LNCAP (cell line): Measurements from ENCODE around the gene TNFAIP8L2.

Experiments
- CTCF ChIP-seq: fragments of 450-650 bp; IDR thresholded peaks from 2 replicates; pipeline ENCODE4 v1.5.1; 2017; ENCODE audit warnings: mild to moderate bottlenecking

Gene TNFAIP8L2

DNA sequence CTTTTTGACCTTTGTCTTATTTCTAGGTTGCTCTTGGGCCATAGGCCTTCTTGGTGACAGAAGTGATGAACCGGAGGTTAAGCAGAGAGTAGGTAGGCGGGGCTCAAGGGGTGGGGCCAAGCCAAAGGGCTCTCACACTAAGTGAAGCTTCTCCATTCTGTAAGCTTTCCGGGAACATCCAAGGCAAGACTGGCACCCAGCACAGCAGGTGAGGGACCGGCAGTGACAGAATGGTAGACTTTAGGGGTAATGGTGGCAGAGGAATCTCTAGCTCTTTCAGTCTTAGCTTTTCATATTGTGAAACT is at the start of gene TNFAIP8L2:
Gene TNFAIP8L2 (plus strand): TSS at position 135 of the 305 bp plus-strand sequence. CDS start 2,049 bp downstream, outside the sequence.
- no peak for TF ChIP-seq CTCF

- no peak for TF ChIP-seq CTCF
Measured at GRCh38 chr1:151106894-151107293, 49.6 kb upstream of the TNFAIP8L2 start.

GRCh38 chr1:151108331-151108730 is 48.1 kb upstream of the TNFAIP8L2 start:
- TF ChIP-seq CTCF, result no peak

DNA sequence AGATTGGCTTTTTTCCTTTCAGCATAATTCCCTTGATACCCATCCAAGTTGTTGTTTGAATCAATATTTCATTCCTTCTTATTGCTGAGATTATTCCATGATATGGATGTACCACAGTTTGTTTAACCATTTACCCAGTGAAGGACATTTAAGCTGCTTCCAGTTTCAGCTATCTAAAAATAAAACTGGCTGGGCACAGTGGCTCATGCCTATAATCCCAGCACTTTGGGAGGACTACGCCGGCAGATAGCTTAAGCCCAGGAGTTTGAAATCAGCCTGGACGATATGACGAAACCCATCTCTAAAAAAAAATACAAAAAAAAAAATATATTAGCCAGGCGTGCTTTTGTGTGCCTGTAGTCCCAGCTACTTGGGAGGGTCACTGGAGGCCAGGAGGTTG is 42.6 kb upstream of the TNFAIP8L2 start:
- no peak for TF ChIP-seq CTCF

DNA sequence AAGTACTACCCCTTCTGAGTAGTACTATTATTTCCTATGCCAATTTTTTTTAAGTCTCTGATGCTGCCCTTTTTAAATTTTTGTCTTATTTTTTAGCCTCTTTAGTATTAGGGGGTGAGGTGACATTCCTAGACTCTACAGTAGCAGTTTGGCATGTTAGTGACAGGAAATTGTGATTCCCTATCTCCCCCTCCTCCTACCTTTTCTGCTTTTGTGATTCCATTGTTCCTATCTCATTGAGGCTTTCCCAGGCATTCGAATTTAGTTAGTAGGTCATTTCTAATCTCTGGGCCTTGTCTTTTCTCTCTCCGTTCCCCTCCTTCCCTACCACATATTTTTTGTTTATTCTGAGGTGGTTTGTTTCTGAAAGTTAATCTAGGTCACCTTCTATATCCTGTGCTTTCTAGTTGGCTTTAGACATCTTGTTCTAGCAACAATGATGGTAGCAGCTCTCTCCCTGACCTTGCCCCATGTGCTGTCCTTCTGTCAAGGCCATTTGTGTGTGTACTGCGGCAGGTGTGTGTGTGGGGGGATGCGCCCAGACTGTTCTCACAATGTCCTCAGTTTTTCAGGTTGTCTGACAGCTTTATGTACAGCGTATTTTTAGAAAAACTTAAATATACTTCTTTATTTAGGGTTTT is 31.6 kb upstream of the TNFAIP8L2 start:
- no peak for TF ChIP-seq CTCF

GRCh38 chr1:151128800-151129199 is 27.6 kb upstream of the TNFAIP8L2 start:
- TF ChIP-seq CTCF, result no peak

DNA sequence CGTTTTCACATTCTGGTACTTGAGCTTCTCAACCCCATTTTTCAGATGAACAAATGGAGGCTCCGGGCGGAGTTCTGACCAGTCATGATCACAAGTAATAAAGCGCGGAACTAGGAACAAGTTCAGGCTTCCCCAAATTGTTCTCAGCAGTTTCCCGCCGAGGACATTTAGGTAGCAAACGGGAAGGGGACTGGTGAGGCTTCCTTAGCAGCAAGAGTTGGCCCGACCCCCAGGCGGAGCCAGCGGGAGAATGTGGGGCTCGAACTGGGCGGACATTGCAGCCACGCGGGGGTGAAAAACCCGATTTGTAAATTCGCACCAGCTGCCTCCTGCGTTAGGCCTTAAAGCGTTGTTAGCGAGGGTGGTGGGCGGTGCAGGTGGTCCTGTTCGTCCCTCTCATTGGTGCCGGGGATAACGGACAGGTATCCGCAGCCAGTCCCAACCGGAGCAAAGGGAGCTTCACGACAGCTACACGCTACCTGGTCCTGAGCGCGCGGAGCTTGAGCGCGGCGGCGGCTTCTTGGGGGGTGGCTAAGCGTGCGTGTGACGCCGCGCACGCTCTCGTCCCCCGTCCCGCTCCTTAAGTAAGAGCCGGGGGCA is 25.4 kb upstream of the TNFAIP8L2 start:
- no peak for TF ChIP-seq CTCF
